Eye (tissue), 1 donor: Measurements from ENCODE around the gene L3MBTL3.
A peak's percentile ranks its signal among the peaks of the same experiment; 100 is the strongest.
"Not testable (repeated sequence)": the region's sequence is repeated elsewhere in the genome, so short reads cannot be mapped to it uniquely, and the experiment has no call there.

Experiments
- DNase-seq: peaks from one replicate; pipeline ENCODE4 v3.0.0-alpha.2; 2015

The L3MBTL3 gene

GRCh38 chr6:130147111-130147510 lies 128.7 kb downstream of the L3MBTL3 start:
- no peak for DNase-seq

- DNase-seq: no peak
Observed at GRCh38 chr6:130148181-130148580, 129.8 kb downstream of the L3MBTL3 start.

GRCh38 chr6:130149016-130149415 lies 130.6 kb downstream of the L3MBTL3 start:
- DNase-seq: not testable (repeated sequence)

- DNase-seq: no peak
Observed at GRCh38 chr6:130150906-130151305, 132.5 kb downstream of the L3MBTL3 start.

- peak; percentile 22 for DNase-seq
Observed at GRCh38 chr6:130152908-130153510, 134.6 kb downstream of the L3MBTL3 start.

- no peak for DNase-seq
Observed at GRCh38 chr6:130156908-130157307, 138.5 kb downstream of the L3MBTL3 start.

GRCh38 chr6:130158056-130158455 lies 139.7 kb downstream of the L3MBTL3 start:
- DNase-seq: no peak

- DNase-seq: no peak
Observed at GRCh38 chr6:130158548-130158947, 140.2 kb downstream of the L3MBTL3 start.

- peak; percentile 78 for DNase-seq
Observed at GRCh38 chr6:130159956-130160355, 141.6 kb downstream of the L3MBTL3 start.

GRCh38 chr6:130161683-130162404 lies 143.5 kb downstream of the L3MBTL3 start:
- no peak for DNase-seq

GRCh38 chr6:130162421-130162820 lies 144.0 kb downstream of the L3MBTL3 start:
- no peak for DNase-seq

GRCh38 chr6:130163266-130163665 lies 144.9 kb downstream of the L3MBTL3 start:
- DNase-seq: no peak

GRCh38 chr6:130164251-130164650 lies 145.9 kb downstream of the L3MBTL3 start:
- no peak for DNase-seq

GRCh38 chr6:130167655-130168054 lies 149.3 kb downstream of the L3MBTL3 start:
- no peak for DNase-seq

GRCh38 chr6:130170160-130170559 lies 151.8 kb downstream of the L3MBTL3 start:
- DNase-seq: not testable (repeated sequence)

GRCh38 chr6:130173377-130174004 lies 155.1 kb downstream of the L3MBTL3 start:
- not testable (repeated sequence) for DNase-seq

- DNase-seq: no peak
Observed at GRCh38 chr6:130176378-130176777, 158.0 kb downstream of the L3MBTL3 start.

GRCh38 chr6:130178692-130179091 lies 160.3 kb downstream of the L3MBTL3 start:
- no peak for DNase-seq

- no peak for DNase-seq
Observed at GRCh38 chr6:130182466-130182865, 164.1 kb downstream of the L3MBTL3 start.

- no peak for DNase-seq
Observed at GRCh38 chr6:130183271-130184222, 165.2 kb downstream of the L3MBTL3 start.

GRCh38 chr6:130185658-130186057 lies 167.3 kb downstream of the L3MBTL3 start:
- DNase-seq: no peak

GRCh38 chr6:130187335-130188206 lies 169.2 kb downstream of the L3MBTL3 start:
- DNase-seq: no peak
